ENCODE measurements around the gene SLC7A14. TPM values are rescaled to one million over a fixed set of nuclear protein-coding genes. Genes with fewer than 3 reads are reported as not detected.

Gene SLC7A14
- polyA plus RNA-seq, 3 donors, result not detected

GRCh38 chr3:170493712-170494182, 92.1 kb downstream of the SLC7A14 start:
- no peak overlapping the region for H3K4me3 Mint-ChIP-seq
- H3K27me3 ChIP-seq (ENCODE audit: control insufficient read depth in 2 of 2, insufficient read depth in 2 of 2, low read length in 2 of 2), result no peaks in the 10 kb centered on the region
- no peak overlapping the region for H3K9ac ChIP-seq (ENCODE audit: insufficient read depth, low read length, poor library complexity, severe bottlenecking)
- H4K20me1 ChIP-seq (ENCODE audit: insufficient read depth, low read length), result no peaks in the 10 kb centered on the region
- no peaks in the 10 kb centered on the region for H3K36me3 Mint-ChIP-seq
- no peak overlapping the region for H2AFZ ChIP-seq (ENCODE audit: insufficient read depth, low read depth, low read length, poor library complexity, severe bottlenecking)
- 44% methylated on average over 1 of the region's 2 CpGs for WGBS (ENCODE audit: insufficient coverage)
- no peaks in the 10 kb centered on the region for H3K9me3 ChIP-seq (replicated peaks in 1 of 2; ENCODE audit: control insufficient read depth in 1 of 2, insufficient read depth in 1 of 2, low read length in 2 of 2)
- peaks cover 0 to 2% (median 0%) of the 10 kb centered on the region in 7 donors for H3K9me3 Mint-ChIP-seq
- no peak overlapping the region for H3K27ac Mint-ChIP-seq
- TF ChIP-seq, protein P1, sequence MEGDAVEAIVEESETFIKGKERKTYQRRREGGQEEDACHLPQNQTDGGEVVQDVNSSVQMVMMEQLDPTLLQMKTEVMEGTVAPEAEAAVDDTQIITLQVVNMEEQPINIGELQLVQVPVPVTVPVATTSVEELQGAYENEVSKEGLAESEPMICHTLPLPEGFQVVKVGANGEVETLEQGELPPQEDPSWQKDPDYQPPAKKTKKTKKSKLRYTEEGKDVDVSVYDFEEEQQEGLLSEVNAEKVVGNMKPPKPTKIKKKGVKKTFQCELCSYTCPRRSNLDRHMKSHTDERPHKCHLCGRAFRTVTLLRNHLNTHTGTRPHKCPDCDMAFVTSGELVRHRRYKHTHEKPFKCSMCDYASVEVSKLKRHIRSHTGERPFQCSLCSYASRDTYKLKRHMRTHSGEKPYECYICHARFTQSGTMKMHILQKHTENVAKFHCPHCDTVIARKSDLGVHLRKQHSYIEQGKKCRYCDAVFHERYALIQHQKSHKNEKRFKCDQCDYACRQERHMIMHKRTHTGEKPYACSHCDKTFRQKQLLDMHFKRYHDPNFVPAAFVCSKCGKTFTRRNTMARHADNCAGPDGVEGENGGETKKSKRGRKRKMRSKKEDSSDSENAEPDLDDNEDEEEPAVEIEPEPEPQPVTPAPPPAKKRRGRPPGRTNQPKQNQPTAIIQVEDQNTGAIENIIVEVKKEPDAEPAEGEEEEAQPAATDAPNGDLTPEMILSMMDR (IDR thresholded peaks at IDR 0.05), result no peak
- H3K4me1 Mint-ChIP-seq, result no peaks in the 10 kb centered on the region
- H3K4me2 ChIP-seq (replicated peaks; ENCODE audit: extremely low read depth, low read length, poor library complexity, severe bottlenecking), result no peak overlapping the region
- intact Hi-C loops (cut with micrococcal nuclease), result no loop called here
- DNase-seq, result no peak
- peaks cover 0 to 3% (median 2%) of the 10 kb centered on the region in 3 donors for H3K27me3 Mint-ChIP-seq (ENCODE audit: low read depth in 3 of 3)
- H3K4me3 ChIP-seq (replicated peaks in 1 of 3; ENCODE audit: low read depth in 2 of 3, low read length in 3 of 3), result no peak overlapping the region
- no peaks in the 10 kb centered on the region for H3K79me2 ChIP-seq (ENCODE audit: insufficient read depth, low read length)
- H3K36me3 ChIP-seq (replicated peaks in 1 of 2; ENCODE audit: control insufficient read depth in 1 of 2, insufficient read depth in 2 of 2, low read length in 2 of 2), result no peaks in the 10 kb centered on the region
- no peaks in the 10 kb centered on the region for H3K4me1 ChIP-seq (ENCODE audit: control insufficient read depth in 1 of 2, insufficient read depth in 2 of 2, low read length in 2 of 2)
- no peak overlapping the region for H3K27ac ChIP-seq (ENCODE audit: low read depth in 1 of 2, low read length in 2 of 2)

- no peak for DNase-seq
- no peaks in the 10 kb centered on the region for H3K4me1 ChIP-seq (ENCODE audit: control insufficient read depth in 1 of 2, insufficient read depth in 2 of 2, low read length in 2 of 2)
- H3K36me3 ChIP-seq (replicated peaks in 1 of 2; ENCODE audit: control insufficient read depth in 1 of 2, insufficient read depth in 2 of 2, low read length in 2 of 2), result no peaks in the 10 kb centered on the region
- peaks cover 0 to 2% (median 0%) of the 10 kb centered on the region in 7 donors for H3K9me3 Mint-ChIP-seq
- no peaks in the 10 kb centered on the region for H3K9me3 ChIP-seq (replicated peaks in 1 of 2; ENCODE audit: control insufficient read depth in 1 of 2, insufficient read depth in 1 of 2, low read length in 2 of 2)
- H3K9ac ChIP-seq (ENCODE audit: insufficient read depth, low read length, poor library complexity, severe bottlenecking), result no peak overlapping the region
- H3K27me3 Mint-ChIP-seq (ENCODE audit: low read depth in 3 of 3), result peaks cover 2 to 3% (median 2%) of the 10 kb centered on the region in 3 donors
- no peaks in the 10 kb centered on the region for H3K4me1 Mint-ChIP-seq
- H3K27ac Mint-ChIP-seq, result no peak overlapping the region
- intact Hi-C loops (cut with micrococcal nuclease), result no loop called here
- TF ChIP-seq, protein P1 (IDR thresholded peaks at IDR 0.05), result no peak
- no peak overlapping the region for H3K4me3 Mint-ChIP-seq
- H3K4me3 ChIP-seq (replicated peaks in 1 of 3; ENCODE audit: low read depth in 2 of 3, low read length in 3 of 3), result no peak overlapping the region
- no peak overlapping the region for H3K4me2 ChIP-seq (replicated peaks; ENCODE audit: extremely low read depth, low read length, poor library complexity, severe bottlenecking)
- H2AFZ ChIP-seq (ENCODE audit: insufficient read depth, low read depth, low read length, poor library complexity, severe bottlenecking), result no peak overlapping the region
- no peaks in the 10 kb centered on the region for H4K20me1 ChIP-seq (ENCODE audit: insufficient read depth, low read length)
- WGBS (ENCODE audit: insufficient coverage), result 86% methylated on average over 1 of the region's 3 CpGs
- H3K79me2 ChIP-seq (ENCODE audit: insufficient read depth, low read length), result no peaks in the 10 kb centered on the region
- no peaks in the 10 kb centered on the region for H3K36me3 Mint-ChIP-seq
- peaks cover 0 to 2% of the 10 kb centered on the region in 2 donors for H3K27me3 ChIP-seq (ENCODE audit: control insufficient read depth in 2 of 2, insufficient read depth in 2 of 2, low read length in 2 of 2)
- no peak overlapping the region for H3K27ac ChIP-seq (ENCODE audit: low read depth in 1 of 2, low read length in 2 of 2)
Observed at GRCh38 chr3:170491901-170492300, 94.0 kb downstream of the SLC7A14 start.
